Lower leg skin (tissue), 4 donors: ENCODE data around the gene FAM174C. TPM values are rescaled to one million over a fixed set of nuclear protein-coding genes. Genes with fewer than 3 reads are reported as not detected.
"Not testable (repeated sequence)": the region's sequence is repeated elsewhere in the genome, so short reads cannot be mapped to it uniquely, and the experiment has no call there.

Experiments used
- DNase-seq, 2 donors: peaks; one replicate each; pipeline ENCODE4 v3.0.0-alpha.2; 2019; ENCODE audit warnings: low spot score in 2 of 2
- H3K4me3 ChIP-seq: fragments of 200-600 bp; sonication (generic); 2 replicates; pipeline ENCODE4 v1.5.1; 2017; ENCODE audit warnings: mild to moderate bottlenecking, low read depth; ENCODE audit not compliant: poor library complexity, severe bottlenecking
- POLR2A ChIP-seq, 2 donors: fragments of 450-650 bp; IDR thresholded peaks; one replicate each; pipeline ENCODE4 v1.6.1; 2016 to 2017; ENCODE audit warnings: antibody characterized with exemption in 2 of 2, mild to moderate bottlenecking in 1 of 2, moderate library complexity in 1 of 2
- WGBS, 2 donors: methylation state at CpG; one replicate each; pipeline ENCODE4 v1.1.5; 2018; 5-methylcytosine and 5-hydroxymethylcytosine counted together
- intact Hi-C: fragments of 100-400 bp; cut with DNase I; formaldehyde crosslinking; loops from one replicate; pipeline ENCODE4 v1.15.0; 2023; ENCODE audit warnings: low total_unique reads
- total RNA-seq, 4 donors: library from RNA; depleted of rRNA; stranded (reverse); fragments of >200 nt; gene quantifications; one replicate each; pipeline ENCODE4 v1.1.0, GENCODE V29; 2016
- TF ChIP-seq, protein P1 (sequence below), 3 donors: fragments of 450-650 bp; IDR thresholded peaks; one replicate each; pipeline ENCODE4 v1.5.1; 2016; ENCODE audit warnings: antibody characterized with exemption in 3 of 3, mild to moderate bottlenecking in 3 of 3, moderate library complexity in 2 of 3

The FAM174C gene
- total RNA-seq, 4 donors from 2014 or later = 66.3 to 74.1 (median 68.8) TPM

DNA sequence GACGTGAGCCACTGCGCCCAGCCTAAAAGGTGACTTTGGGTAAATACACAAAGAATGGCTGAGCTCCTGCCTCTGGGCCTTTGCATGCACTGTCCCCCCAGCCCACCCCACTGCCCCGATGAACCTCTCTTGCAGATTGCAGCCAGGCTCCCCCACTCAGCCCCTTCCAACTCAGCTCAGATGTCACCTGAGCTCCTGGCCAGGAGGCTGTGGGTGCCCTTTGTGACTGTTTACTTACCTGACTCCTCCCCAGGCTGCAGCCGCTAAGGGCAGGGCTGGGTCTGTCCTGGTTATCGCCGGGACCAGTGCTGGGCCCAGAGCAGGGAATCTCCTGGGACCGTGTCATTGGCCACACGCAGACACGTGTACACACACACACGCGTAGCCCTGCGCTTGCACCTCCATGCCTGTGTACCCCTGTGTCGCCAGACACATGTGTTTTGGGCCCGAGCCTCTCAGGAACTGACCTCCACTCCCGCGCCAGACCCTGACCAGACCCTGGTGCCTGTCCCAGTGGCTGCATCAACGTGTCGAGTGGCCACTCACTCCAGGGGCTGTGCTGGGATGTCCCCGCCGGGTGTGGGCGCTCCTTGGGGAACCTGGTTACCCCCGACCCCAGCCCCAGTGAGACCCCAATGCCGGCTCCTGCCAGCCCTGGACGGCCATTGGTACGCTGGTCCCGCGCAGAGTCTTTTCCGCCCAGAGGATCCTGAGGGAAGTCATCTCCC lies 29.0 kb downstream of the FAM174C start:
- no peak for DNase-seq
- no peak overlapping the region for H3K4me3 ChIP-seq
- 89 to 90% methylated on average over 28 of the region's 28 CpGs for WGBS, 2 donors
- TF ChIP-seq, protein P1, sequence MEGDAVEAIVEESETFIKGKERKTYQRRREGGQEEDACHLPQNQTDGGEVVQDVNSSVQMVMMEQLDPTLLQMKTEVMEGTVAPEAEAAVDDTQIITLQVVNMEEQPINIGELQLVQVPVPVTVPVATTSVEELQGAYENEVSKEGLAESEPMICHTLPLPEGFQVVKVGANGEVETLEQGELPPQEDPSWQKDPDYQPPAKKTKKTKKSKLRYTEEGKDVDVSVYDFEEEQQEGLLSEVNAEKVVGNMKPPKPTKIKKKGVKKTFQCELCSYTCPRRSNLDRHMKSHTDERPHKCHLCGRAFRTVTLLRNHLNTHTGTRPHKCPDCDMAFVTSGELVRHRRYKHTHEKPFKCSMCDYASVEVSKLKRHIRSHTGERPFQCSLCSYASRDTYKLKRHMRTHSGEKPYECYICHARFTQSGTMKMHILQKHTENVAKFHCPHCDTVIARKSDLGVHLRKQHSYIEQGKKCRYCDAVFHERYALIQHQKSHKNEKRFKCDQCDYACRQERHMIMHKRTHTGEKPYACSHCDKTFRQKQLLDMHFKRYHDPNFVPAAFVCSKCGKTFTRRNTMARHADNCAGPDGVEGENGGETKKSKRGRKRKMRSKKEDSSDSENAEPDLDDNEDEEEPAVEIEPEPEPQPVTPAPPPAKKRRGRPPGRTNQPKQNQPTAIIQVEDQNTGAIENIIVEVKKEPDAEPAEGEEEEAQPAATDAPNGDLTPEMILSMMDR (IDR thresholded peaks at IDR 0.05) = no peak
- TF ChIP-seq POLR2A (IDR thresholded peaks at IDR 0.05) = no peak
- intact Hi-C loops = no loop called here

GRCh38 chr19:1305354-1305753 lies 30.0 kb downstream of the FAM174C start:
- DNase-seq, intact Hi-C loops, H3K4me3 ChIP-seq: not testable (repeated sequence)
- WGBS, 2 donors = 80 to 83% methylated on average over 9 of the region's 9 CpGs

DNA sequence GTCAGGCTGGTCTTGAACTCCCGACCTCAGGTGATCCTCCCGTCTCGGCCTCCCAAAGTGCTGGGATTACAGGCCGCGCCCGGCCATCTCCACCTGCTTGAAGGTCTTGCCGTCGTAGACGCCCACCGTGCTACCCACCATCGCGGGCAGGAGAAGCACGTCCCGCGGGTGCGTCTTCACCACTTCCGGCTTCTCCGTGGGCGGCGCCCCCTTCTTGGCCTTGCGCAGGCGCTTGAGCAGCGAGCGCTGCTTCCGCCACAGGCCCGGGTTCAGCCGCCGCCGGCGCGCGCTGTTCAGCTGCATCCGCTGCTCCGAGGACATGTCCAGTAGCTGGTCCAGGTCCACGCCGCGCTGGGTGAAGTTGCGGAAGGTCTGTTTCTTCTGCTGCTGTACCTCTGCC lies 32.0 kb downstream of the FAM174C start:
- TF ChIP-seq, protein P1 (IDR thresholded peaks at IDR 0.05) = no peak
- no peak for TF ChIP-seq POLR2A (IDR thresholded peaks at IDR 0.05)
- 90 to 92% methylated on average over 36 to 38 of the region's 38 CpGs for WGBS, 2 donors
- H3K4me3 ChIP-seq = no peak overlapping the region
- intact Hi-C loops = no loop called here
- no peak for DNase-seq

DNA sequence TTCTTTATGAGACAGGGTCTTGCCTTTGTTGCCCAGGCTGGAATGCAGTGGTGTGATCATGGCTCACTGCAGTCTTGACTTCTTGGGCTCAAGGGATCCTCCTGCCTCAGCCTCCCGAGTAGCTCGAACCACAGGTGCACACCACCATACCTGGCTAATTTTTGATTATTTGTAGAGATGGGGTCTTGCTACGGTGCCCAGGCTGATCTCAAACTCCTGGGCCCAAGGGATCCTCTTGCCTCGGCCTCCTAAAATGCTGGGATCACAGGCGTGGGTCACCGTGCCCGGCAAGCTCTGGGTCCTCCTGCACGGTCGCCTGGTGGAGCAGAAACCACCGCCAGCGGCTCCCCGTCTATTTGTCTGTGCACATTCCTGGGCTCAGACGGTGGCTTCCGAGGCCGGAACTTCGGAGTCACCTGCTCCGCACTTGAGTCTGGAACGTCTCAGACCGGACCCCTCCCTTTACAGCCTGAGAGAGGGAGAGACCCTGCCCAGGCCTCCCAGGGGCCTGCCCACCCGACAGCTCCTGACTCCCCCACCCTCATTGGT lies 32.5 kb downstream of the FAM174C start:
- 91 to 95% methylated on average over 20 of the region's 20 CpGs for WGBS, 2 donors
- intact Hi-C loops = no loop called here
- TF ChIP-seq, protein P1 (IDR thresholded peaks at IDR 0.05) = no peak
- TF ChIP-seq POLR2A (IDR thresholded peaks at IDR 0.05) = no peak
- no peak overlapping the region for H3K4me3 ChIP-seq
- DNase-seq = no peak

- TF ChIP-seq POLR2A (IDR thresholded peaks at IDR 0.05) = no peak
- TF ChIP-seq, protein P1 (IDR thresholded peaks at IDR 0.05) = no peak
- no peak overlapping the region for H3K4me3 ChIP-seq
- no peak for DNase-seq
- 60 to 62% methylated on average over 11 of the region's 11 CpGs for WGBS, 2 donors
- intact Hi-C loops = no loop called here
Measured at GRCh38 chr19:1308718-1309117, 33.4 kb downstream of the FAM174C start.

DNA sequence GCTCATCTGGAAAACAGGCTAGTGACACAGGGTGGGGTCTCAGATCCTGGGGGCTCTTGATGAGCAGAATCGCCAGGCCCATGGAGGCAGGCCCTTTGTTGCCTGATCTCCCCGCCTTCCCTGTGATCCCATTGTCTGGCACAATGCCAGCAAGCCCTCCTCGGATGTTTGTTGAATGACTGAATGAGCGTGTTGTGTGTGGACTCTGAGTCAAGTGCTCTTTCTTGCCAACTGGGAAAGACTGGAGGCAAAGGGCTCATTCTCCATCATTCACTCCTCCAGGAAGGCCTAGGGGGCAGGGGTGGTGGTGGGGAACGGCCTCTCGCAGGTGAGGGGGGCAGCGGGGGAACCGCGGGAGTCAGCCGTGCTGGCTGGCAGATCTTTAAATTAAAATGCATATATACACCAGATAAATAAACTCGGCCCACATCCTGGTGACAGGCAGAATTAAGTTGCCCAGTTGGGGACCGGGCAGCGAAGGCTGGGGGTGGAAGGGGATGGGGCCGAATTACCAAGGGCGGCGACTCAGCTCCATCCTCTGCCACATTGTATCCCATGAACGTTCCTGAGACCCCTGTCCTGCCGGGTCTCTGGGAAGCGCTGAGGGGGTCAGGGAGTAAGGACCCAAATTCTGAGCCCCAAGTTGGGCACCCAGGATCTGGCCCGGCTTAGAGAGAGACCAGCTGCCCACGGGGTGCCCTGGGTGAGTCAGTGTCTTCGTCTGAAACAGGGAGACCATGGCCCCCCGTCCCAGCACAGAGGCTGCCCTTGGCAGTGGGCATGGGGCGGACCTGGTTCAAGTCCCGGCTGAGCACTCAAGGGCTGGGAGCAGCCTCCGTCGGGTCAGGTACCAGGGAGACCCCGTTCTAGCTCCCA lies 34.9 kb downstream of the FAM174C start:
- WGBS, 2 donors = 64 to 66% methylated on average over 24 to 26 of the region's 28 CpGs
- no peak overlapping the region for H3K4me3 ChIP-seq
- TF ChIP-seq POLR2A (IDR thresholded peaks at IDR 0.05) = no peak
- TF ChIP-seq, protein P1 (IDR thresholded peaks at IDR 0.05) = no peak
- intact Hi-C loops = no loop called here
- no peak for DNase-seq
